GM12865 (cell line): ENCODE measurements around the gene SLC22A1.

Experiments used
- DNase-seq: peaks from one replicate; pipeline ENCODE4 v3.0.0; 2010; ENCODE audit warnings: low read depth
- H3K4me3 ChIP-seq: 2 replicates; pipeline ENCODE4 v1.5.1; 2011; ENCODE audit warnings: mild to moderate bottlenecking, low read depth, low read length, control low read depth
- CTCF ChIP-seq: IDR thresholded peaks from 2 replicates; pipeline ENCODE4 v1.5.1; 2011; ENCODE audit warnings: low read length, control low read depth, low read depth, inconsistent platforms; ENCODE audit not compliant: insufficient read depth; ENCODE audit errors: missing control alignments

Gene SLC22A1

GRCh38 chr6:160121558-160121957 is at the start of gene SLC22A1:
SLC22A1 (plus strand) TSS chr6:160121815; CDS start chr6:160121936, 121 bp downstream.
- H3K4me3 ChIP-seq = no peak within 1 kb of the TSS
- no peak for DNase-seq
- TF ChIP-seq CTCF = no peak

GRCh38 chr6:160073272-160073671 is 48.3 kb upstream of the SLC22A1 start:
- no peak for TF ChIP-seq CTCF
- no peak overlapping the region for H3K4me3 ChIP-seq
- DNase-seq = no peak

- no peak for DNase-seq
- H3K4me3 ChIP-seq = no peak overlapping the region
- TF ChIP-seq CTCF = no peak
Observed at GRCh38 chr6:160076009-160076408, 45.6 kb upstream of the SLC22A1 start.

- no peak for TF ChIP-seq CTCF
- no peak overlapping the region for H3K4me3 ChIP-seq
- DNase-seq = no peak
Observed at GRCh38 chr6:160077024-160077423, 44.6 kb upstream of the SLC22A1 start.

GRCh38 chr6:160077526-160077925 is 44.1 kb upstream of the SLC22A1 start:
- DNase-seq = no peak
- TF ChIP-seq CTCF = no peak

GRCh38 chr6:160078883-160079685 is 42.5 kb upstream of the SLC22A1 start:
- no peak overlapping the region for H3K4me3 ChIP-seq
- no peak for TF ChIP-seq CTCF
- no peak for DNase-seq

More at GRCh38 chr6:160077526-160077925, 44.1 kb upstream of the SLC22A1 start:
- H3K4me3 ChIP-seq = no peak overlapping the region

GRCh38 chr6:160079686-160080043 is 42.0 kb upstream of the SLC22A1 start:
- no peak overlapping the region for H3K4me3 ChIP-seq
- TF ChIP-seq CTCF = no peak
- DNase-seq = no peak
